DMS 273 (cell line): ENCODE results near the gene RNH1.
A peak's percentile ranks its signal among the peaks of the same experiment; 100 is the strongest.
"Not testable (repeated sequence)": the region's sequence is repeated elsewhere in the genome, so short reads cannot be mapped to it uniquely, and the experiment has no call there.

Experiments
- DNase-seq: peaks from one replicate; lab custom pipeline; 2025; ENCODE audit not compliant: unreplicated experiment; lab: John Stamatoyannopoulos, UW

RNH1 gene

GRCh38 chr11:520428-521176 is 13.6 kb upstream of the RNH1 start:
- peak; percentile 44 for DNase-seq

GRCh38 chr11:518463-519202 is 11.6 kb upstream of the RNH1 start:
- DNase-seq: peak; percentile 96

- not testable (repeated sequence) for DNase-seq
Measured at GRCh38 chr11:516918-517685, 10.1 kb upstream of the RNH1 start.

- DNase-seq: no peak
Measured at GRCh38 chr11:516400-516799, 9.4 kb upstream of the RNH1 start.

- DNase-seq: no peak
Measured at GRCh38 chr11:515131-515530, 8.1 kb upstream of the RNH1 start.

GRCh38 chr11:514606-515005 is 7.6 kb upstream of the RNH1 start:
- DNase-seq: no peak

GRCh38 chr11:512761-513595 is 5.9 kb upstream of the RNH1 start:
- no peak for DNase-seq

GRCh38 chr11:508956-509355 is 1.9 kb upstream of the RNH1 start:
- no peak for DNase-seq

- no peak for DNase-seq
Measured at GRCh38 chr11:507727-508515, 879 bp upstream of the RNH1 start.

GRCh38 chr11:506238-506994 is 626 bp downstream of the RNH1 start:
- peak; percentile 97 for DNase-seq

- DNase-seq: no peak
Measured at GRCh38 chr11:504994-505344, 2.1 kb downstream of the RNH1 start.

GRCh38 chr11:504053-504993 is 2.7 kb downstream of the RNH1 start:
- DNase-seq: no peak

- no peak for DNase-seq
Measured at GRCh38 chr11:503179-503981, 3.7 kb downstream of the RNH1 start.

GRCh38 chr11:502288-503178 is 4.5 kb downstream of the RNH1 start:
- no peak for DNase-seq

- DNase-seq: no peak
Measured at GRCh38 chr11:501683-502287, 5.3 kb downstream of the RNH1 start.

- no peak for DNase-seq
Measured at GRCh38 chr11:501001-501682, 5.9 kb downstream of the RNH1 start.
